Panc1 (cell line): ENCODE measurements around the gene SPATS2L. TPM values are rescaled to one million over a fixed set of nuclear protein-coding genes. Genes with fewer than 3 reads are reported as not detected.

ENCODE experiments used
- ATAC-seq: fragments of 200-7000 bp; cut with Tn5 transposase; 2 replicates; pipeline ENCODE4 v1.9.1; 2020; ENCODE audit warnings: mild to moderate bottlenecking, moderate library complexity
- BruUV-seq: library from RNA; stranded (reverse); fragments of 400-500 nt; replicated peaks from 2 replicates; lab custom pipeline; 2021; lab: Mats Ljungman, UMichigan
- CTCF ChIA-PET: fragments of 300-600 bp; sonication (Branson Sonifier 250); formaldehyde crosslinking; loops from one replicate; lab custom pipeline; 2022; ENCODE audit warnings: antibody characterized with exemption; lab: Charles Lee
- POLR2A ChIA-PET: fragments of 300-600 bp; sonication (Branson Sonifier 250); formaldehyde crosslinking; loops from one replicate; lab custom pipeline; 2022; ENCODE audit warnings: antibody characterized with exemption; lab: Charles Lee
- DNase-seq: peaks from one replicate; pipeline ENCODE4 v3.0.0-alpha.2; 2010; ENCODE audit warnings: low read depth, low spot score
- H3K27ac ChIP-seq: 2 replicates; pipeline ENCODE4 v1.5.1; 2011; ENCODE audit warnings: mild to moderate bottlenecking, low read length, inconsistent platforms
- H3K27me3 ChIP-seq: fragments of 200-500 bp; sonication (Bioruptor generic); 2 replicates; pipeline ENCODE4 v1.6.0; 2014; ENCODE audit warnings: low read length, inconsistent platforms; ENCODE audit not compliant: control insufficient read depth, insufficient read depth
- H3K36me3 ChIP-seq: fragments of 200-500 bp; sonication (Bioruptor generic); 2 replicates; pipeline ENCODE4 v1.5.1; 2014; ENCODE audit warnings: inconsistent platforms, mild to moderate bottlenecking, low read length, moderate library complexity; ENCODE audit not compliant: control insufficient read depth, insufficient read depth
- H3K4me1 ChIP-seq: 2 replicates; pipeline ENCODE4 v1.5.1; 2011; ENCODE audit warnings: inconsistent platforms, mild to moderate bottlenecking, low read length, moderate library complexity; ENCODE audit not compliant: control insufficient read depth, insufficient read depth
- H3K4me3 ChIP-seq, 2 experiments: 2 replicates each; pipeline ENCODE4 v1.5.1; 2011 to 2012; ENCODE audit warnings: low read depth in 2 of 2, low read length in 2 of 2, mild to moderate bottlenecking in 2 of 2, inconsistent platforms in 1 of 2, moderate library complexity in 1 of 2
- H3K9me3 ChIP-seq: fragments of 200-500 bp; sonication (Bioruptor generic); 2 replicates; pipeline ENCODE4 v1.5.1; 2014; ENCODE audit warnings: low read depth, mild to moderate bottlenecking, inconsistent platforms, low read length, moderate library complexity; ENCODE audit not compliant: control insufficient read depth, insufficient read depth
- CTCF ChIP-seq: fragments of 450-650 bp; IDR thresholded peaks from 2 replicates; pipeline ENCODE4 v1.5.1; 2017; ENCODE audit warnings: mild to moderate bottlenecking
- POLR2AphosphoS5 ChIP-seq: IDR thresholded peaks from 2 replicates; pipeline ENCODE4 v1.6.1; 2012; ENCODE audit warnings: mild to moderate bottlenecking, low read depth, low read length, moderate library complexity
- REST ChIP-seq, 2 experiments: IDR thresholded peaks; 2 replicates each; pipeline ENCODE4 v1.6.1; 2011 to 2012; ENCODE audit warnings: low read depth in 2 of 2, control low read depth in 1 of 2, low read length in 1 of 2, mild to moderate bottlenecking in 1 of 2, moderate library complexity in 1 of 2; ENCODE audit not compliant: insufficient read depth in 1 of 2
- SIN3A ChIP-seq: IDR thresholded peaks from 2 replicates; pipeline ENCODE4 v1.6.1; 2012; ENCODE audit warnings: low read depth, mild to moderate bottlenecking, low read length, moderate library complexity, borderline replicate concordance; ENCODE audit not compliant: insufficient read depth
- TCF7L2 ChIP-seq: IDR thresholded peaks from 2 replicates; pipeline ENCODE4 v1.6.1; 2011; ENCODE audit warnings: mild to moderate bottlenecking, low read depth, low read length, inconsistent platforms
- in situ Hi-C: cut with HindIII; loops from 2 replicates; pipeline ENCODE4 v1.10.0; 2016; ENCODE audit warnings: low sequenced_read_pairs, low pct_unique_long_range_greater_than_20kb
- intact Hi-C: fragments of 100-400 bp; cut with micrococcal nuclease; formaldehyde crosslinking; loops from one replicate; pipeline ENCODE4 v1.10.0; 2022; ENCODE audit not compliant: unreplicated experiment
- total RNA-seq: library from RNA; stranded (reverse); gene quantifications from one replicate; pipeline ENCODE4 v1.2.1, GENCODE V29; 2021; ENCODE audit not compliant: unreplicated experiment

The SPATS2L gene
- total RNA-seq, 1 experiment from 2014 or later = 282 TPM

- intact Hi-C loops (no loop called here), in situ Hi-C loops (no loop called here)
- Histone ChIP-seq H3K36me3 (peaks cover 1% of the 10 kb centered on the region; the same call in 1 of the 2 replicates), H3K9me3 (no peaks in the 10 kb centered on the region), H3K27me3 (no peaks in the 10 kb centered on the region), H3K27ac (no peak overlapping the region), H3K4me1 (no peaks in the 10 kb centered on the region), H3K4me3 (no peak overlapping the region)
- CTCF ChIA-PET = no interaction called here
- no TSS peak for BruUV-seq
- no peak for TF ChIP-seq TCF7L2
- TF ChIP-seq CTCF = no peak
- no peak for TF ChIP-seq SIN3A
- TF ChIP-seq POLR2AphosphoS5 = no peak
- no peak for TF ChIP-seq REST (IDR thresholded peaks at IDR 0.05; ENCODE audit: insufficient read depth in 1 of 2, low read depth in 2 of 2, low read length in 1 of 2)
- POLR2A ChIA-PET = no interaction called here
- DNase-seq (no peak), ATAC-seq (no peak)
Measured at GRCh38 chr2:200498402-200499162, 192.1 kb downstream of the SPATS2L start.

GRCh38 chr2:200502196-200502595, 195.7 kb downstream of the SPATS2L start:
- TF ChIP-seq CTCF (no peak), POLR2AphosphoS5 (no peak), SIN3A (no peak), TCF7L2 (no peak), REST (IDR thresholded peaks at IDR 0.05; ENCODE audit: insufficient read depth in 1 of 2, low read depth in 2 of 2, low read length in 1 of 2) (no peak)
- POLR2A ChIA-PET = no interaction called here
- H3K36me3 ChIP-seq = peaks cover 6% of the 10 kb centered on the region; the same call in 1 of the 2 replicates

More at GRCh38 chr2:200502196-200502595, 195.7 kb downstream of the SPATS2L start:
- in situ Hi-C loops = no loop called here
- Histone ChIP-seq H3K27me3 (no peaks in the 10 kb centered on the region), H3K4me1 (no peaks in the 10 kb centered on the region), H3K27ac (no peak overlapping the region), H3K9me3 (no peaks in the 10 kb centered on the region), H3K4me3 (no peak overlapping the region)
- no peak for DNase-seq
- no TSS peak for BruUV-seq
- no peak for ATAC-seq
- intact Hi-C loops = no loop called here
- CTCF ChIA-PET = no interaction called here
